Muscle layer of colon (tissue), 2 donors: ENCODE data around the gene C15orf62.

ENCODE experiments used
- H3K27ac ChIP-seq: one replicate; pipeline ENCODE4 v1.7.0; 2013; ENCODE audit warnings: low read depth, mild to moderate bottlenecking, low read length, moderate library complexity
- H3K27me3 ChIP-seq, 2 donors: one replicate each; pipeline ENCODE4 v1.7.0; 2013; ENCODE audit warnings: low read length in 2 of 2, mild to moderate bottlenecking in 2 of 2; ENCODE audit not compliant: insufficient read depth in 2 of 2, control insufficient read depth in 1 of 2
- H3K36me3 ChIP-seq: one replicate; pipeline ENCODE4 v1.7.0; 2013; ENCODE audit warnings: mild to moderate bottlenecking, low read length; ENCODE audit not compliant: insufficient read depth
- H3K4me1 ChIP-seq: one replicate; pipeline ENCODE4 v1.7.0; 2013; ENCODE audit warnings: mild to moderate bottlenecking, low read length; ENCODE audit not compliant: insufficient read depth
- H3K4me3 ChIP-seq, 2 donors: one replicate each; pipeline ENCODE4 v1.7.0; 2013; ENCODE audit warnings: low read length in 2 of 2, low read depth in 1 of 2, mild to moderate bottlenecking in 1 of 2, moderate library complexity in 1 of 2
- H3K9ac ChIP-seq: one replicate; pipeline ENCODE4 v1.7.0; 2013; ENCODE audit warnings: low read length
- H3K9me3 ChIP-seq: one replicate; pipeline ENCODE4 v1.7.0; 2013; ENCODE audit warnings: mild to moderate bottlenecking, low read length
- donor health status: abdominal sarcoma.
- donor health status: Adenocarcinoma of cecum.

C15orf62 gene

DNA sequence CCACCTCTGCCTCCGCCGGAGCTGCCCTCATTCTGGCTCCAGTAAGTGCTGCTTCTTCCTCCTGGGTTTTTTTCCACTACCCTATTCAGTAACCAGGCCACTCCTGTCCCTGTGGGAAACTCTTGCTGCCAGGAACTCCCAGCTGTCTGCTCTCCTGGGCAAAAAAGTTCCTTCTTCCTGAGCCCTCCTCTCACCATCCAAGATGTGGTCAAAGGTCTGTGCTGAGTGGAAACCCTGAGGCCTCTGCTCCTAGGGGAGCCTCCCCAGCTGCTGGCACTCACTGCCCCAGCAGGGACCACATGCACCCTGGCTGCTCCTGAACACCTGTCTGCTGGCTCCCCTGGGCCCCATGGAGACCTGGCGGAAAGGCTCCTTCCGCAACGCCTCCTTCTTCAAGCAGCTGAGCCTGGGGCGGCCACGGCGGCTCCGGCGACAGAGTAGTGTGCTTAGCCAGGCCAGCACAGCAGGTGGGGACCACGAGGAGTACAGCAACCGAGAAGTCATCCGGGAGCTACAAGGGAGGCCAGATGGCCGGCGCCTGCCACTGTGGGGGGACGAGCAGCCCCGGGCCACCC is 454 bp downstream of the C15orf62 start:
- peaks cover 4% of the 10 kb centered on the region for H3K4me1 ChIP-seq
- no peak overlapping the region for H3K9ac ChIP-seq
- peaks cover 37% of the 10 kb centered on the region for H3K36me3 ChIP-seq
- no peaks in the 10 kb centered on the region for H3K27me3 ChIP-seq
- H3K9me3 ChIP-seq, result no peaks in the 10 kb centered on the region
- H3K4me3 ChIP-seq, result no peak overlapping the region
- no peak overlapping the region for H3K27ac ChIP-seq

DNA sequence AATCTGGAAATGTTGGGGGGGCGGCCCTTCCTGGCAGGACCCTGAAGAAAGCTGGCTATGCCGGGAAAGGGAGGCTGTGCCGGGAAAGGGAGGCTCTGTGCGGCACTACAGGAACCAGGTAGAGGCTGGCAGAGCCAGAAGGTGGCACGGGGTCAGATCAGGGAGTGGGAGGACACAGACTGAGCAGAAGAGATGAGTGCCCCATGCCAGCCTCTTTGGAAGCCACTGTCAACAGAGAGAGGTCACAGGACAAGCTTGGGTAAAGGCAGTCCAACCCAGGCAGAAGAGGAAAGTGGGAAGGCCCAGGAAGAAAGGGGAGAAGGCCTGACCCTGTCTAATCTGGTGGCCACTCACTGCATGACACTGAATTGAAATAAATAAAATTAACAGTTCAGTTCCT is 1.5 kb downstream of the C15orf62 start:
- peaks cover 4% of the 10 kb centered on the region for H3K4me1 ChIP-seq
- peaks cover 47% of the 10 kb centered on the region for H3K36me3 ChIP-seq
- no peak overlapping the region for H3K27ac ChIP-seq

GRCh38 chr15:40772014-40772413 is 2.2 kb downstream of the C15orf62 start:
- H3K36me3 ChIP-seq, result peaks cover 54% of the 10 kb centered on the region

More for the DNA sequence above, 1.5 kb downstream of the C15orf62 start:
- no peak overlapping the region for H3K9ac ChIP-seq
- H3K4me3 ChIP-seq, result no peak overlapping the region
- no peaks in the 10 kb centered on the region for H3K27me3 ChIP-seq
- H3K9me3 ChIP-seq, result no peaks in the 10 kb centered on the region

GRCh38 chr15:40773496-40773895 is 3.7 kb downstream of the C15orf62 start:
- H3K36me3 ChIP-seq, result peaks cover 68% of the 10 kb centered on the region
- H3K4me3 ChIP-seq, result no peak overlapping the region
- H3K9me3 ChIP-seq, result no peaks in the 10 kb centered on the region
- H3K27me3 ChIP-seq, result no peaks in the 10 kb centered on the region
- no peak overlapping the region for H3K9ac ChIP-seq
- peaks cover 4% of the 10 kb centered on the region for H3K4me1 ChIP-seq
- H3K27ac ChIP-seq, result no peak overlapping the region

More at GRCh38 chr15:40772014-40772413, 2.2 kb downstream of the C15orf62 start:
- Histone ChIP-seq H3K4me3 (no peak overlapping the region), H3K27ac (no peak overlapping the region), H3K9me3 (no peaks in the 10 kb centered on the region), H3K27me3 (no peaks in the 10 kb centered on the region), H3K9ac (no peak overlapping the region), H3K4me1 (peaks cover 4% of the 10 kb centered on the region)

DNA sequence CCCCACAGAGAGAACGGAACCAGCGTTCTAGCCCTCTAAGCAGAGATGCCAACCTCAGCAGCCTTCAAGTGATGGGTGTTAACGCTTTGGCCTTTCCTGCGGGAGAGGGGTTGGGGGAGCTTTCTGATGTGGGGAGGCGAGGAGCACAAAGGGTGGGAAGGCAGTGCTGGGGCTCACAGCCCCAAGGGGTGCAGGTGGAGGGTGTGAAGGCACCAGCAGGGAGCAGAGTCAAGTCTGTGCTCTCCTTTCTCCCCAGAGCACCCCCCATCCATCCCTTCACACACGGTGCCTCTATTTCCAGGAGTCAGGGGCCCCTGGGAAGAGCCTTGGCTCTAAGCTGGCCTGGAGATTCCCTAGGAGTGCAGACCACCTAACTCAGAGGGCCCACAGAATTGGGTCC is 4.1 kb downstream of the C15orf62 start:
- Histone ChIP-seq H3K36me3 (peaks cover 73% of the 10 kb centered on the region), H3K9ac (no peak overlapping the region), H3K9me3 (no peaks in the 10 kb centered on the region), H3K27ac (no peak overlapping the region), H3K4me3 (no peak overlapping the region), H3K4me1 (peaks cover 4% of the 10 kb centered on the region), H3K27me3 (no peaks in the 10 kb centered on the region)

GRCh38 chr15:40775007-40775406 is 5.2 kb downstream of the C15orf62 start:
- H3K4me3 ChIP-seq, result no peak overlapping the region
- peaks cover 77% of the 10 kb centered on the region for H3K36me3 ChIP-seq
- H3K9ac ChIP-seq, result no peak overlapping the region
- H3K4me1 ChIP-seq, result no peaks in the 10 kb centered on the region
- no peaks in the 10 kb centered on the region for H3K9me3 ChIP-seq
- no peak overlapping the region for H3K27ac ChIP-seq
- no peaks in the 10 kb centered on the region for H3K27me3 ChIP-seq

DNA sequence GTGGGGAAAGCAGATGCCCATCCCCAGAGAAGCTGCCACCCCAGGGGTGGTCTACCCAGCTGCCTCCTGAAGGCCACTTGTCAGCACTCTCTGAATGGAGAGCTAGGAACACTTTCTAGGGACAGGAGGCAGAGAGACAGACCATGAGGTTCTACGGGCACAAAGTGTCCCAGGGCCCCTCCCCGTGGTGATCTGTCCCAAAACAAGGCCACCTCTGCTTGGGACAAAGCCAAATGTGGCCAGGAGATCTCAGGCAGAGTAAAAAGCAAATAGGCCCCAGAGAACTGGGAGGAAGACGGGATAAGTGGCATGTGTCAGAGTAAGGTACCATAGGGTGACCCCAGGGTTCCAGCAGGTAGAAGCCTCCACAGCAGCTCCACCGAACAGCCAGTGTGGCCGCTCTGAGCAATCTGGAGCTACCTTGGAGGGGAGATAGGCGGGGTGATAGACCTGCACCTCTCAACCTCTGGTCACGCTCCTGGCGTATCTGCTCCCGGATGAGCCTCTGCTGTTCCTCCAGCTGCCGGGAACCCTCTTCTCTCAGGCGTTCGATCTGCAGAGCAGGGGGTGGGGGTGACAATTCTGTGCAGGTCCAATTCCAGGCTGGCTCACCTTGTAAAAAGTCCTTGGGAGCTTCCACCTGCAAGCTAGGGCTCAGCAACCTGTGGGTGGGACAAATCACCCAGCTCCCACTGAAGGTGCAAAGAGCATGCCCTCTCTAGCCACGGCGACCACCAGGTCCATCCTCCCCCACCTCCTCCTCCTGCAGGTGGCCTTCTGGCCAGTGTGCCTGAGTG is 6.2 kb downstream of the C15orf62 start:
- Histone ChIP-seq H3K4me1 (no peaks in the 10 kb centered on the region), H3K9me3 (no peaks in the 10 kb centered on the region), H3K27me3 (no peaks in the 10 kb centered on the region), H3K27ac (no peak overlapping the region), H3K4me3 (no peak overlapping the region), H3K36me3 (peaks cover 77% of the 10 kb centered on the region), H3K9ac (no peak overlapping the region)

GRCh38 chr15:40776537-40777141 is 6.9 kb downstream of the C15orf62 start:
- no peak overlapping the region for H3K27ac ChIP-seq
- peaks cover 73% of the 10 kb centered on the region for H3K36me3 ChIP-seq
- no peak overlapping the region for H3K9ac ChIP-seq

DNA sequence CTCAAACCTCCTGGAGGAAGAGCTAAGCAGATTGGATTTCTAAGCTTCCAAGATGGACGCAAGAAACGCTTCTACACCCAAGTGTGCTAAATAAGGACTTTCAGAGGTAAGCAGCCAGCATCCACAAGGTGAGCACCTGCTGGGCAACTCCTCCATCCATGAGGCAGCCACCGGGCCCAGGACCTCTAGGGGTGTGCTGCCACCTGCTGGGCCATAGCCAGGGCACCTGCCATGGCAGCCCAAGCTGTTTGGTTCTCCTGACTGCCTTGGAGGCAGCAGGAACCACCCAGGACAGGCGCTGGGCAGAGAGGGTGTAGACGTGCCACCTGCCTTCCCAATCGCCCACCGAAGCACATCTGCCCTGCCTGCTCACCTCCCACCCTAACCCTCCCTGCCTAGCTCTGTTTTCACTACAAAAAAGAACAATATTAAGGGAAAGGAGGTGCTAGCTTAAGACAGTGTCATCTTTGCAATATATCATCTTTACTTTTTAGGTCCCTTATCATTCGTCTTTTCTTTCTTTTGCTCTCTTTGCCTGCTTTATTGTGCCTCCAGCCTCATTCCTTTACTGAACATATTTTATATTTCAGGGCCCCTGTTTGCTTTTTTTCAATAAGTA is 12.9 kb downstream of the C15orf62 start:
- Histone ChIP-seq H3K9me3 (no peaks in the 10 kb centered on the region), H3K9ac (no peak overlapping the region), H3K4me1 (peaks cover 9% of the 10 kb centered on the region), H3K27me3 (no peaks in the 10 kb centered on the region), H3K36me3 (peaks cover 16% of the 10 kb centered on the region), H3K4me3 (no peak overlapping the region), H3K27ac (no peak overlapping the region)

More at GRCh38 chr15:40776537-40777141, 6.9 kb downstream of the C15orf62 start:
- H3K4me3 ChIP-seq, result no peak overlapping the region
- no peaks in the 10 kb centered on the region for H3K4me1 ChIP-seq
- H3K27me3 ChIP-seq, result no peaks in the 10 kb centered on the region
- H3K9me3 ChIP-seq, result no peaks in the 10 kb centered on the region

DNA sequence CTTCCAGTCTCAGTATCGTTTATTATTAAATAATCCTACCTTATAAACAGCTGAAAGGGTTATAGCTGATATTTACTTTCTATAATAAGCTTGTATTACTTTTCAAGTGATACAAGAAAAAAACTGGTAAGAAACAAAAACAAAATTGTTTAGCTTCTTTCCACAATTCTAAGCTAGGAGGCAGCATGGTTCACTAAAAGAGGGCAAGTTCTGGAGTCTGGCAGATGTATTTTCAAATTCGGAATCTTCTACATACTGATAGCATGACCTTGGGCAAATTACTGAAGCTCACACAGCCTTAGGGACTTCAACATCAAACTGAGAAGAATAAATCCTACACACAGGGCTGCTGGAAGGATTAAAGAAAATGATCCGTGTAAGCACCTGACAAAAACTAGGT is 15.4 kb downstream of the C15orf62 start:
- Histone ChIP-seq H3K9ac (no peak overlapping the region), H3K36me3 (no peaks in the 10 kb centered on the region), H3K27me3 (no peaks in the 10 kb centered on the region), H3K4me1 (peaks cover 9% of the 10 kb centered on the region), H3K4me3 (no peak overlapping the region), H3K27ac (no peak overlapping the region), H3K9me3 (no peaks in the 10 kb centered on the region)

DNA sequence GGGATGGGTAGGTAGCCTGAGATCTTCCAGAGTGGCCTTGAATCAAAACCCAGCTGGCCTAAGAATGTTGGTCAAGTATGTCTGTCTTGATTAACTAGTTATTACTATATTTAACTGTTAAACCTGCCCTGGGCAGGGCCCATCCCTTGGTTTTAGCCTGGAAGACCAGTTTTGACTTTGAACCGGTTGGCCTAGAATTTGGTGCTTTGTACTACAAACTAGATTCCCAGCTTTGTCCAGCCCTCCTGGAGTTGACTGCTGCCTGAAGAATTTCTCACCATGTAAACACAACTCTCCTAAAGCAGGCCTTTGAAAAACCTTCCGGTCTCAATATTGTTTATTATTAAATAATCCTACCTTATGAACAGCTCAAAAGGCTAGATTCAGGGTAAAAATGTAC is 16.0 kb downstream of the C15orf62 start:
- peaks cover 9% of the 10 kb centered on the region for H3K4me1 ChIP-seq
- H3K27me3 ChIP-seq, result no peaks in the 10 kb centered on the region
- H3K36me3 ChIP-seq, result no peaks in the 10 kb centered on the region
- H3K9ac ChIP-seq, result no peak overlapping the region
- no peak overlapping the region for H3K27ac ChIP-seq
- no peak overlapping the region for H3K4me3 ChIP-seq
- H3K9me3 ChIP-seq, result no peaks in the 10 kb centered on the region
